GM18909 (cell line): ENCODE results near the gene LRP5.

ENCODE experiments used
- ATAC-seq: cut with Tn5 transposase; IDR thresholded peaks from one replicate; pipeline ENCODE4 v1.9.1; 2021; ENCODE audit warnings: mild to moderate bottlenecking; ENCODE audit not compliant: unreplicated experiment, poor library complexity

LRP5 gene

DNA sequence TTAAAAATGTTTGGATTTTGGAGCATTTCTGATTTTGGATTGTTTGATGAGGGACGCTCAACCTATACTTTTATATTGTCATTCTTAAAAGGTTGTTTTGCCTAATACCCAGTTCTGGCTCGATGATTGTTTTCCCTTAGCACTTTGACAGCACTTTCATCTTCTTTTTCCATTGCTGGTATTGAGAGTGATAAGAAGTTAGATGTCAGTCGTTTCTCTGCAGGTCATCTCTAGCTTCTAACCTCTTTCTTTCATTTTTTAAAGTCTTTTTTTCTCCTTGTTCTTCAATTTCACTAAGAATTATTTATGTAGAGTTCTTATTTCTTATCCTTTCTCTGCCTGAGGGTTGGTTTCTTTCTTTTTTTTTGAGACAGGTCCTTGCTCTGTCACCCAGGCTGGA lies 167.0 kb downstream of the LRP5 start:
- no peak for ATAC-seq

DNA sequence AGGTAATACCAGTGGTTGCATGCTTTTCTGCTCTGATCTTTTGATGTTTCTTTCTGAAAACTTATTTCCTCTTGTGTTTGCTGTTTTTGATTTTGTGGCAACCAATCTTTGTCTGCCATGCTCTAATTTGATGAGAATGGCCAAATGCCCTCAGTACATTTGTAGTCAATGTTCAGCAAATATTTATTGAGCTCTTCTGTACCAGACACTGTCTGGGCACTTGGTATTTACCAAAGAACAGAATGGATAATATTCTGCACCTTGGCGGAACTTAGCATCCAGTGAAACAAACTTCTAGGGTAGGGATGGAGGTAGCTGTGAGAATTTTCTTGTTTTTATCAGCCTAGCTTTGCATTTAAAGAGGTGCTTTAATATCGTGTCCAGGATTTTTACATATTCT lies 167.8 kb downstream of the LRP5 start:
- no peak for ATAC-seq

DNA sequence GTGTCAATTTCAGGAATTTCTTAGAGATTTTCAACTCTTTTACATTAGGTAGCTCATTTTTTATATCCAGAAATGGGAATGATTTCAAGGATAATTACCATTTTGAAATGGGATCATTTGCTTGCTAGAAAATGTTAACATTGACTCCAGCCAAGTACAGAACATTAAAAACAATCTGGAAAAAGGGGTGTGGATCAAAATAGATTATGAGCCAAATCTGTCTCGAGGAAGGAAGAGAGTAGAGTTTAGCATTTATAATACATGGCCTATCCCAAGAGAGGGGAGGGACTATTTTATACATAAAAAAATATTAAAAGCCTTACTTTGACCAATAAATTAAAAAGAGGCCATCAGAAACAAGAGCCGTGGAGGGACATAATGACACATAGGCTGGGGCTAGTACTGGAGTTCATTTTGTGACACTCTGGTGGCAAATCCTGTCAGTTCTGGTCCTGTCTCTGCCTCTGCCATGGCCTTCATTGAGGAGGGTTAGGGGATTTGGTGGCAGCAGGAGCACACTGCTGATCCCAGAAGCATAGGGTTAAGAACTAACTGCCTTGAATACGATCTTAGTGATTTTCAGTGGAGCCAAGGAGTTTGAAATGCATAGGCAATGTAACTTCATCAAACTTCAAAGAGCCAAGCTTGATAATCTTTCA lies 168.6 kb downstream of the LRP5 start:
- ATAC-seq = no peak

DNA sequence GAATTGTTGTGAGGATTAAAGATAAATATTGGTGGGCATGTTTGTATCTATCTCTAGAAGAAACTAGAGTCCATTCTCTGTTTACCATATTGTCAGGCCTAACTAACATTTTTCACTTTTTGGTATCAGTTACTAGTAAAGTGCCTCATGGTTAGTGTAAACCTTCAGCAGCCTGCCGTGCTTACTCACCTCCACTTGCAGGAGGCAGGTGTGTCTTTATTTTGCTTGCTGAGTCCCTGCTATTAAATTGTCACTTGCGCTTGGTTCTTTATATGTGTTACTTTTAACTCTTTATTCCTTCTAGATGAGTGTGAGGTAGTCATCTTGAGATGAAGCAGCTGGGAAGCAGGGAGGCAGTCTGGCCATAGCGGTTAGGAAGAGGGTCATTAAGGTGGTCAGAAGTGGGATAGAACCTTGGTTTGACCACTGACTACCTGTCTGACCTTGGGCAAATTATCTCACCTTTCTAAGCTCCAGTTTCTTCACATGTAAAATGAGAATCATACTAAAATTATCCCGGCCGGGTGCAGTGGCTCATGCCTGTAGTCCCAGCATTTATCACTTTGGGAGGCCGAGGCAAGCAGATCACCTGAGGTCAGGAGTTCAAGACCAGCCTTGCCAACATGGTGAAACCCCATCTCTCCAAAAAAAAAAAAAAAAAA lies 169.3 kb downstream of the LRP5 start:
- no peak for ATAC-seq

GRCh38 chr11:68488623-68489022 lies 176.2 kb downstream of the LRP5 start:
- no peak for ATAC-seq

DNA sequence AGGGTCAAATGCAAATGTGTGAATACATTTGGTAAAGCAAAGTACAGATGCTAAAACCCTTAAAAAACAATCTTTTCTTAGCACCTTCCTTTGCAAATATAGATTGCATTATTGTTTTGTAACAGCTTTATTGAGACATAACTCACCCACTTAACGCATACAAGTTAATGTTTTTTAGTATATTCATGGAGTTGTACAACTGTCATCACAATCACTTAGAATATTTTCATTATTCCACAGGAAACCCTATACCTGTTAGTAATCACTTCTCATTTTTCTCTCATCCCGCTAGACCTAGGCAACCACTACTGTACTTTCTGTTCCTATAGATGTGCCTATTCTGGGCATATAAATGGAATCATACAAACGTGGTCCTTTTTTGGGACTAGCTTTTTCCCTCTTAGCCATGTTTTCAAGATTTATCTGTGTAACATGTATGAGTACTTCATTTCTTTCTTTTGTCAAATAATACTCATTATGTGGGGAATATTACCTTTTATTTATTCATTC lies 182.9 kb downstream of the LRP5 start:
- ATAC-seq = no peak

DNA sequence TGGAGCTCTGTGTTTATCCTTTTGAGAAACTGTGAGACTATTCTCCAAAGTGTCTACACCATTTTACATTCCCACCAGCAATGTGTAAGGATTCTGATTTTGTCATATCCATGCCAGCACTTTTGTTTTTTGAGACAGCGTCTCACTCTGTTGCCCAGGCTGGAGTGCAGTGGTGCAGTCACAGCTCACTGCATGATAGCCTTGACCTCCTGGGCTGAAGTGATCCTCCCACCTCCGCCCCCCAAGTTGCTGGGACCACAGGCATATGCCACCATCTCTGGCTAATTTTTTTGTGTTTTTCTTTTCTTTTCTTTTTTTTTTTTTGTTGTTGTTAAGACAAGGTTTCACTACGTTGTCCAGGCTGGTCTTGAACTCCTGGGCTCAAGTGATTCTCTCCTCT lies 183.5 kb downstream of the LRP5 start:
- ATAC-seq = no peak

- no peak for ATAC-seq
Observed at GRCh38 chr11:68497761-68498160, 185.4 kb downstream of the LRP5 start.

GRCh38 chr11:68498321-68498720 lies 185.9 kb downstream of the LRP5 start:
- ATAC-seq = no peak
